Activated T-helper 1 cell treated with Interleukin-2 at 50 U/mL for 16 hours (primary cell): ENCODE results near the gene CENPL.

Experiments
- DNase-seq: peaks from one replicate; pipeline ENCODE4 v3.0.0-alpha.2; 2020; ENCODE audit warnings: low read depth

The CENPL gene

DNA sequence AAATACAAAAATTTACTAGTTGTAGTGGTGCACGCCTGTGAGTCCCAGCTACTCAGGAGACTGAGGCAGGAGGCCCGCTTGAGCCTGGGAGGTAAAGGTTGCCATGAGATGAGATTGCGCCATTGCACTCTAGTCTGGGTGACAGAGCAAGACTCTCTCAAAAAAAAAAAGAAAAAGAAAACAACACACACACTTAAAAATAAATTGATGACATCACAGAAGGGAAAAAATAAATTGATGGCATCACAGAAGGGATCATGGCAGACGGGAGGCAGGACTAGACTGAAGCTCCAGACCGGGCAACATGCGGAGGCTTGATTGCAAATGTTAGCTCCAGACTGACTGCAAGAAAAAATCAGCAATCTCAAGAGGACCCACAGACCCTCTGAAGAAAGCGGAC, 66.6 kb downstream of the CENPL start:
- no peak for DNase-seq

DNA sequence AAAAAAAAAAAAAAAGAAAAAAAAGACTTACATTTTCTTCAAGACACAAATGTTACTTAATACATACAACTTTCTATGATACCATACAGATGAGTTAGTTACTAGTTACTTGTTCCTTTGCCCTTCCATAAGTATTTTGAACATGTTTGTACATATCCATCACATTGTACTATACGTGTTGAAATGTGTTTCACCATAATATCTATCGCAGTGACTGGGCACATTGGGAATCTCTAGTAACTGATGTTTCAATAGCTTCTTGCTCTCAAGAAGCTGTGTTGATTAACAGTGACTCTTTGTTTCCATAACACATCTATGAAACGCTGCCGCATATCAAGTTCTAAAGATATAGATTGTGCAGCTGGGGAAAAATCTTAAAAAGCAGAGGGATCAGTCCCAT, 67.0 kb downstream of the CENPL start:
- no peak for DNase-seq

DNA sequence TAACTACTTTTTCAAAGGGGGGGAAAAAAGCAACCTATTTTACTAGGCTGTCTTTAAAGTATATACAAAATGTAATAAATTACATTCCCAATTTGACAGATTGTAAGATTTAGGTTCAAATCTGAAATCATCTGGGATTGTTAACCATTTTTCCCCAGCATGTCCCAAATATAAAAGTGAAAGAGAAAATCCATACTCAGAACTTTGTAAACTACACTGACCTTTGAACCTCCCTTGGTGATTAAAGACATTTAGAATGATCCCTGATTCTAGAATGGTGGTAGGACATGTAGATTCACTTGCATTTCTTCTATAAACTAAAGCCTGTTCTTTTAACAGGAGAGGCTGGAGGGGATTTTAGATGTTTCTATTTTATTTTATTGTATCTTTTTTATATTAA, 70.9 kb downstream of the CENPL start:
- DNase-seq, result no peak
